MM.1S (cell line): ENCODE data around the gene KCNQ1.

ENCODE experiments used
- EZH2phosphoT487 ChIP-seq: fragments of 300-600 bp; sonication (generic); IDR thresholded peaks from 2 replicates; pipeline ENCODE4 v1.6.1; 2018; ENCODE audit warnings: antibody characterized with exemption, low read length
- TF ChIP-seq, protein P1 (sequence below): fragments of 300-600 bp; sonication (generic); IDR thresholded peaks from 2 replicates; pipeline ENCODE4 v1.5.1; 2016; ENCODE audit warnings: antibody characterized with exemption, low read length, mixed read lengths

GRCh38 chr11:2855162-2855561 is 410.4 kb downstream of the KCNQ1 start:
- no peak for TF ChIP-seq EZH2phosphoT487
- TF ChIP-seq, protein P1, sequence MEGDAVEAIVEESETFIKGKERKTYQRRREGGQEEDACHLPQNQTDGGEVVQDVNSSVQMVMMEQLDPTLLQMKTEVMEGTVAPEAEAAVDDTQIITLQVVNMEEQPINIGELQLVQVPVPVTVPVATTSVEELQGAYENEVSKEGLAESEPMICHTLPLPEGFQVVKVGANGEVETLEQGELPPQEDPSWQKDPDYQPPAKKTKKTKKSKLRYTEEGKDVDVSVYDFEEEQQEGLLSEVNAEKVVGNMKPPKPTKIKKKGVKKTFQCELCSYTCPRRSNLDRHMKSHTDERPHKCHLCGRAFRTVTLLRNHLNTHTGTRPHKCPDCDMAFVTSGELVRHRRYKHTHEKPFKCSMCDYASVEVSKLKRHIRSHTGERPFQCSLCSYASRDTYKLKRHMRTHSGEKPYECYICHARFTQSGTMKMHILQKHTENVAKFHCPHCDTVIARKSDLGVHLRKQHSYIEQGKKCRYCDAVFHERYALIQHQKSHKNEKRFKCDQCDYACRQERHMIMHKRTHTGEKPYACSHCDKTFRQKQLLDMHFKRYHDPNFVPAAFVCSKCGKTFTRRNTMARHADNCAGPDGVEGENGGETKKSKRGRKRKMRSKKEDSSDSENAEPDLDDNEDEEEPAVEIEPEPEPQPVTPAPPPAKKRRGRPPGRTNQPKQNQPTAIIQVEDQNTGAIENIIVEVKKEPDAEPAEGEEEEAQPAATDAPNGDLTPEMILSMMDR: no peak
